GM12875 (cell line): ENCODE results near the gene CAPZA1.

Source experiments
- H3K4me3 ChIP-seq: one replicate; pipeline ENCODE4 v1.5.1; 2011; ENCODE audit warnings: low read depth, low read length, control low read depth
- CTCF ChIP-seq: IDR thresholded peaks from 2 replicates; pipeline ENCODE4 v1.5.1; 2011; ENCODE audit warnings: low read depth, mild to moderate bottlenecking, control low read depth, inconsistent platforms, low read length, moderate library complexity, borderline replicate concordance; ENCODE audit not compliant: insufficient read depth

CAPZA1 gene

GRCh38 chr1:112688781-112689193 is 69.2 kb downstream of the CAPZA1 start:
- TF ChIP-seq CTCF = no peak
- H3K4me3 ChIP-seq = no peak overlapping the region

- H3K4me3 ChIP-seq = no peak overlapping the region
- TF ChIP-seq CTCF = no peak
Observed at GRCh38 chr1:112689196-112689841, 69.7 kb downstream of the CAPZA1 start.

DNA sequence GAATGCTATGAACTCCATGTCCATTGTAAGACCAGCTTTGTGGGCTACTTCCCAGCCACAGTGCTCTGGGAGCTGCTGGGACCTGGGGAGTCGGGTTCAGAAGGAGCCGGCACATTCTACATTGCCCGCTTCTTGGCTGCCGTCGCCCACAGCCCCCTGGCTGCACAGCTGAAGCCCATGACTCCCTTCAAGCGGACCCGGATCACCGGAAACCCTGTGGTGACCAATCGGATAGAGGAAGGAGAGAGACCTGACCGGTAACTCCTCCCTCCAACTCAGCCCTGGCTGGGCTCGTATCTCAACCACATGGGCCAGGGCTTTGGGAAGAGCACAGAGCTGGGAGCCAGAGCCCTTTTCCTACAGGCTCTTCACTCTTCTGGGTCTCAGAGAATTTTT is 70.2 kb downstream of the CAPZA1 start:
- no peak for TF ChIP-seq CTCF
- no peak overlapping the region for H3K4me3 ChIP-seq

- no peak for TF ChIP-seq CTCF
Observed at GRCh38 chr1:112692681-112693080, 73.0 kb downstream of the CAPZA1 start.

GRCh38 chr1:112693821-112694220 is 74.2 kb downstream of the CAPZA1 start:
- H3K4me3 ChIP-seq = no peak overlapping the region
- TF ChIP-seq CTCF = no peak

More at GRCh38 chr1:112692681-112693080, 73.0 kb downstream of the CAPZA1 start:
- no peak overlapping the region for H3K4me3 ChIP-seq

DNA sequence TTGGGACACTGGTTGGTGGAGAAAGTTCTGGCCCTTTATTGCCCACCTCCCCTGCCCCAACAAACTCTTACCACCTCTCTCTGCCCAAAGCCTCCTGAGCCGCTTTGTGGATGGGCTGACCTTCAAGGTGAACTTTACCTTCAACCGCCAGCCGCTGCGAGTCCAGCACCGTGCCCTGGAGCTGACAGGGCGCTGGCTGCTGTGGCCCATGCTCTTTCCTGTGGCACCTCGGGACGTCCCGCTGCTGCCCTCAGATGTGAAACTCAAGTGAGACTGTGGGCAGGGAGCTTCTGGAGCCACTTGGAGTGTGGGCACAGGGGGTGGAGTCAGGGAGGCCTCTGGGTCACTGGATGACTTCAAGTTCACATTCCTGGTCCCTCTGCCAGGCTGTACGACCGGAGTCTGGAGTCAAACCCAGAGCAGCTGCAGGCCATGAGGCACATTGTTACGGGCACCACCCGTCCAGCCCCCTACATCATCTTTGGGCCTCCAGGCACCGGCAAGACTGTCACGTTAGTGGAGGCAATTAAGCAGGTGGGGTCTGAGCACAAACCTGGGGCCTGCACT is 74.8 kb downstream of the CAPZA1 start:
- no peak overlapping the region for H3K4me3 ChIP-seq

More for the DNA sequence above, 74.8 kb downstream of the CAPZA1 start:
- no peak for TF ChIP-seq CTCF
